ENCODE results near the gene CYB5R4. TPM values are rescaled to one million over a fixed set of nuclear protein-coding genes. Genes with fewer than 3 reads are reported as not detected.

The CYB5R4 gene
- total and polyA plus RNA-seq, 2 of the 8 experiments (the other 6 are each of a cell fraction or from before 2014, with no cell fraction given) = 2.8 to 14.6 TPM

DNA sequence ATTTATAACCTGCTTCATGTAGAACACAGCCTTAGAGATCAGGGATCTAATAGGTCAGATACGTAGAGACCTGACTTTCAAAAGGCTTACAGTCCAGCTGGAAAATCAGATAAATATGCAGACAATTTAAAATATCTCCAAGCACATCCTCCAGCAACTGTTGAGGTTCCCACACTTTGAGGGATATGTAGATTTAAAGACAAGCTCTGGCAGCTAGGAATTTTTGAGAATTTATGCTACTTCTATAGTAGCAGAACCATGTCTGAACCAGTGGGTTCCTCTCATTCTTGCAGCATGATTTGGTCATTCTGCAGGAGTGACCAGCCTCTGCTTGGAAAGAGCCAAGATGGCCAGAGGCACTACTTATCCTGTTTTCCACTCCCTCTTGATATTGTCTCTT is 60.5 kb downstream of the CYB5R4 start (continued):
- TF ChIP-seq HDAC2 (IDR thresholded peaks at IDR 0.05; ENCODE audit: borderline replicate concordance in 1 of 2, low read depth in 2 of 2, low read length in 2 of 2) = no peak
- TF ChIP-seq RNF2 (IDR thresholded peaks at IDR 0.05; ENCODE audit: borderline replicate concordance, low read depth, low read length, missing control alignments, poor library complexity, severe bottlenecking) = no peak
